Activated T-helper 1 cell treated with Interleukin-2 at 50 U/mL for 16 hours (primary cell): Measurements from ENCODE around the gene SHISAL1.

ENCODE experiments used
- DNase-seq: peaks from one replicate; pipeline ENCODE4 v3.0.0-alpha.2; 2020; ENCODE audit warnings: low read depth

Gene SHISAL1

DNA sequence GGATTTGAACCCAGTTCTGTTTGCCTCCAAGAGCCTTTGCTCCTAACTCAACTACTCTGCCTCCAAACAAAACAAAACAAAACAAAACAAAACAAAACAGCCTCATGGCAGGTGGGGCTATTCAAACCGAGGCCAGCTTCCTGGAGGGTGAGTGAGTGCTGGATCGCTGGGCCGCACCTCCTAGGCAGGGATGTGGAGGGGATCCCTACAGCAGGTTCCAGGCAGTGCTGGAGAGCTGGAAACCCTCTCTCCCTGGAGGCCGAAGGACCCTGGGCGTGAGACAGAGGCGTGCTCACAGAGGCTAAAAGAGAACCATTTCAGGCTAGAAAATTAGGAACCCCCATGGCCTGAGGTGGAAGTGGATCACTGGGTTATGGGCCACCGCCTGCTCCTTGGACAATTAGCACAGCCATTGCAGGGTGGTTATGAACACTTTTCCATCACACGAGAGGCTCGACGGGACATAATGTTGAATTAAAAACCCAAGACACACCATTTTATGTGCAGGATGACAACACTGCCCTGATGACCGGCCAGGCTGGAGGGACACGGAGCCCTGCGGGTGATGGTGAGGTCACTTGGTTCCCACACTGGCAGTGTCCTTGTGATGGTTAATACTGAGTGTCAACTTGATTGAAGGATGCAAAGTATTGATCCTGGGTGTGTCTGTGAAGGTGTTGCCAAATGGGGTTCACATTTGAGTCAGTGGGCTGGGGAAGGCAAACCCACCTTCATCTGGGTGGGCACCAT, 35.2 kb downstream of the SHISAL1 start:
- no peak for DNase-seq

DNA sequence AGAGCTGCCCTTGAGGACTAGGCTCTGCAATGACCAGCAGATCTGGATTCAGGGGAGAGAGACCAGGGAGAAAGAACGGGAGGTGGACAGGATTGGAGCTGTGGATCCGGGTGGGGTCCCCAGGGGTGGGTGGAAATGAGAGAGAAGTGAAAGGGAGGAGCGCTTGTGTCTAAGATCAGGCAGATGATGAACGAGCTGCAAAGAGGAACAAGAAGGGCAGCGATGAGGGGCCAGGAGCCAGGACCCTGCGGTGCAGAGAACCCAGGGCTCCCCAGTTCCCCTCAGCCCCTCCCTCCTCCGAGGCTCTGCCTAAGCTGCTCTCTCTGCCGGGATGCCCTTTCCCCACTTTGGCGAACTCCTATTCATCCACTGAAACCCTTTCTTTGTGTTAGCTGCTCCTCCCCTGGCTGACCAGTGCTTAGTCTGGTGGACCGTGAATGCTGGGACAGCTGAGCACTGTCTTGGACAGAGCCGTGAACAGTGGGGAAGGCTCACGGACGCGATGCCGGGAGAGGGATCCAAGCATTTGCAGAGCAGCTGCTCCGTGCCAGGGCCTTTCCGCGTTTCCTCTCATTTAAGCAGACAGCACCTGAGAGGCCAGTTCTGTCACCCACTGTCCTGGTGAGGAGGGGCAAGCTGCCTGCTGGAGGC, 35.9 kb downstream of the SHISAL1 start:
- DNase-seq, result no peak

DNA sequence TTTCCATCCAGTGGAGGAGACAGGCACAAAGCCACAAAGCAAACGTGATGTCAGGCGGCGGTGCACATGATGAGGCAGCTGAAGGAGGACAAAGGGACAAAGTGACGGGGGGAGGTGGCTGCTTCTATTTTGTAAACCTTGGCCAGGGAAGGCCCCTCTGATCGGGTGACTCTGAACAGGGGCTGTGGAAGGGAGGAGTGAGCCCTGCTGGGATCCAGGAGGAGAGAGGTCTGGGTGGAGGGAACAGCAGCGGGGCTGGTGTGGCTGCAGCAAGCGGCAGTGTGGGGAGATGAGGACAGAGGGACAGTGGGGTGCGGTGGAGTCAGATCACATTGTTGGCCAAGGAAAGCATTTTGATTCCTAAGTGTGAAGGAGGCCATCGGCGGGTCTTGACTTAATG, 36.7 kb downstream of the SHISAL1 start:
- no peak for DNase-seq

DNA sequence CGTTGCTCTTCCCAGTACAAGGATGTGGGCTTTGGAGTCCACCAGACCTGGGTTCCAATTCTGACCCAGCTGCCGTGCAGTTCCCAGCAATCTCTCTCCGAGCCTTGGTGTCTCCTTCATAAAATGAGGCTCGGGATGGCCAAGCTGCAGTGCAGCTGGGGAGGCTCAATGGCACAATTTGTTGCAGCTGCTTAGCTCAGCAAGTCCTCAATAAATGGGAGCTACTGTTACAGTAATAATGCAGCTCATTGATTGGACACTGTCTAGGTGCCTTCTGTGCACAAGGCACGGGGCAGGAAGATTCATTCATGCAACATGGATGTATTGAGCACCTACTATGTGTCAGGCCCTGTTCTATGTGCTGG, 37.1 kb downstream of the SHISAL1 start:
- no peak for DNase-seq

DNA sequence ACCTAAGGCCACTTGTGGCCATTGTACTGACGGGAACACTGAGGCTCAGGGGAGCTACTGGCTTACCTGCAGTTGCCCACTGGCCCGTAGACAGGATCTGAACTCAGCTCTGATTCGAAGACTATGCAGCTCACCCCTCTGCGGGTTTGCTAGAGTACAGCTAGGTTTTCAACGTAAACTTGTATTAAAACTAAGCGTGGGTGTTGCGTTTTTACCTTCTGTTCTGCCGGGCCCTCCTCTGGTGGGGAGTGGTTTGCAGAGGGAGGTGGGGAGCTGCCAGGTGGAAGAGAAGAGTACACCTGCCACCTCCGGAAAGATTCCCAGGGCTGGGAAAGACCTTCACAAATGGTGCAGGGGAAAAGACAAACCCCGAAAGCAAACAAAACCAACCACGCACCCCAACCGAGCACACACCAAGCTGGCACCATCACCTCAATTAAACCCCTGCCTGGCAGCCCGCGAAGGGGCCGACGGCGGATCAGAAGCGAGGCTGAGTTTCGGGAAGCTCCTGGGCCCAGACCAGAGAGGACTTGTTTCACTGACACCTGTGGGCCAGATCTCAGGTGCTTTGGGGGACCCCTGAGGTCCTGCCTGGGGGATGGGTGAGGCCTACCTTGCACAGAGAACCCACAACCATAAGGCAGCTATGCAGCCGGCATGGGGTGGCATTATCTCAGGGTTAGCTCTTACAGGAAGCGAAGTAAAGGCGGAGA, 37.7 kb downstream of the SHISAL1 start:
- no peak for DNase-seq

DNA sequence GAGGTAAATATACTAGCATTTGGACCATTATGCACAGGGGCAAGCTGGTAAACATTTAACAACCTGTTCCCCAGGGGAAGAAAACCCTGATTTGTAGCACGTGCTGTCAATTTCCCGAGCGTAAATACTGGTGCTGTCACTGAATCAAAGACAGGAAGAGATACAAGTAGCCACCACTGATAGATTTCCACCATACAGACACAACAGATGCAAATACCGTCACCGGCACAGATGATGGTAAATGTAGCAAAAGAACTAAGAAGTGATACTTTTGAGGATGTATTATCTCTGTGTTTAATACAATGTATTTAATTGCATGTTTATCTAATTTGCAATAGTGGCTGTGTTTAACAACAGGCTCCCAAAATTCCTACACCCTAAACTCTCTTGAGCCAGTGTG, 39.6 kb downstream of the SHISAL1 start:
- no peak for DNase-seq

DNA sequence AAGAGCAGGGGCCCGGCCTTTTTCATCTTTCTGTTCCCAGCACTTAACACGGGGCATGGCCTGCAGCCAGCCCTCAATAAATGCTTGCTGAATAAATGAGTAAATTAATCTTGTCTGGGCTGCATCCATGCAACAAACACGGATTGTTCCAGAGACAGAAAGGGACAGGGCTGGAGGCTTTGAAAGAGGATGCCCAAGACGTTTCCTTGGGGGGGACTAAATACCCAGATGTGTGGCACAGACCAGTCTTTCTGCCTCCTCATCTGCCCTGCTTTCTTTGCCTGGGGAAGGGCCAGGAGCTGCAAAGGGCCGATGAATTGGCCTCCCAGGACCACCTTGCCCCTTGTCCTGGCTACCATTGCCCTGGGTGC, 40.4 kb downstream of the SHISAL1 start:
- no peak for DNase-seq

DNA sequence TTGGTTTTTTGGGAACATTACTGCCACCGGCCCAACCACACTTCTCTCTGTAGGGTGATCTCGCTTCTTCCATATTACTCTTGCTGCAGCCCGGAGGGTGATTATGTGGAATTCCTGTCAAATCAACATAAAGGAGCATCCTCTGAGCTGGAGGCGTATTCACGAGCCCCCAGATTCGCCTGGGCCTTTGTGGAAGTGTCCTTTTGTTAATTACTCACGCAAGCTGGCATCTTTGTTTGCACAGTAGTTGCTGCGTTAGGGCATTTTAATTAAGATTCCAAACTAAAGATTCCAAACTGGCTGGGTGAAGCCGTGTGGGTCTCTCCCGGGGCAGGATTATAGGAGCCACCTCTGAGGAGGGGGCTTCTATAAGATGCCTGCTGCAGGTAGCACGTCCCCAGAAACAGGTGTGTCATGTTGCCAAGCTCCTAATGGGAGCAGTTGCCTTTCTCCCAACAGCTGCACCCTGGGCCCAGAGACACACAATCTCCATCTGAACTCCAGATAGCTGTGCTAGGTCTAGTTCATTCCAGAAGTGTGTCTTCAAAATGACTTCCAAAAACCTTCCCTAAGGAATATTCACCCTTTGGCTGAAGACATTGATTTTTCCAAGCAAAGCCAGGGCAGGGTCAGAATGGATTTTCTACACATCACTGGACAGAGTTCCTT, 40.9 kb downstream of the SHISAL1 start:
- no peak for DNase-seq

DNA sequence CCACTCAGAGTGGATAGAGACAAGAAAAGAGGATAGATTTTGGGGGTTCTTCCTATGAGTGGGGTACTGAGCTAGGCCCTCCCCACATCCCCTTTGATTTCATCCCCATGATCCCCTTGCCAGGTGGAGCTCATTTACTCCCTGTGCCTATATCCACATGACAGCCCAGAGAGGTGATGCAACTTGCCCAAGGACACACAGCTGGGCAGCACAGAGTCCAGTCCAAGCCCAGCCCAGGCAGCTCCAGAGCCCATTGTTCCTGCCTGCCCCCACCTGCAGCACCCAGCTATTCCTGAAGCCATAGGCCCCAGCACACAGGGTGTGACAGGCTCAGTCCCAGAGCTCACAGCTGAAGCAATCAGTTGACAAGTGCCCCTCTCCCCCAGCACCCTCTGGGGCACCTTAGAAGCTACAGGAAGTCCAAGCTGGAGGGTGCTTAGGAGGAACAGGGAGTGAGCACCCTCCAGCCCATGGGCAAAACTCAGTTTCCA, 41.7 kb downstream of the SHISAL1 start:
- DNase-seq, result no peak

DNA sequence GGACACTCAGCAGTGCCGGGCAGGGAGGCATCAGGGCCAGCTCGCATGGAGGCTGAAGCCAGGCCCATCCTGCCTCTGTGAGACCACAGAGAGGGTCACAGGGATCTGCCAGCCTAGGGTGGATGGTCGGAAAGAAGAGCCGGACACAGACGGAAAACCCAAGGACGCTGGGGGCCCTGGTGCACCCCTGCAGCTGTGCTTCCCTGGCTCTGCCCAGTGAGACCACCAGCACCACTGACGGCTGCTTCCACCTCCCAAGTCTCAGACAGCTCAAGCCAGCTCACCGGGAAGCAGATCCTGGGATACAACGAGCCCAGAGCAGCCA, 42.2 kb downstream of the SHISAL1 start:
- DNase-seq, result no peak

DNA sequence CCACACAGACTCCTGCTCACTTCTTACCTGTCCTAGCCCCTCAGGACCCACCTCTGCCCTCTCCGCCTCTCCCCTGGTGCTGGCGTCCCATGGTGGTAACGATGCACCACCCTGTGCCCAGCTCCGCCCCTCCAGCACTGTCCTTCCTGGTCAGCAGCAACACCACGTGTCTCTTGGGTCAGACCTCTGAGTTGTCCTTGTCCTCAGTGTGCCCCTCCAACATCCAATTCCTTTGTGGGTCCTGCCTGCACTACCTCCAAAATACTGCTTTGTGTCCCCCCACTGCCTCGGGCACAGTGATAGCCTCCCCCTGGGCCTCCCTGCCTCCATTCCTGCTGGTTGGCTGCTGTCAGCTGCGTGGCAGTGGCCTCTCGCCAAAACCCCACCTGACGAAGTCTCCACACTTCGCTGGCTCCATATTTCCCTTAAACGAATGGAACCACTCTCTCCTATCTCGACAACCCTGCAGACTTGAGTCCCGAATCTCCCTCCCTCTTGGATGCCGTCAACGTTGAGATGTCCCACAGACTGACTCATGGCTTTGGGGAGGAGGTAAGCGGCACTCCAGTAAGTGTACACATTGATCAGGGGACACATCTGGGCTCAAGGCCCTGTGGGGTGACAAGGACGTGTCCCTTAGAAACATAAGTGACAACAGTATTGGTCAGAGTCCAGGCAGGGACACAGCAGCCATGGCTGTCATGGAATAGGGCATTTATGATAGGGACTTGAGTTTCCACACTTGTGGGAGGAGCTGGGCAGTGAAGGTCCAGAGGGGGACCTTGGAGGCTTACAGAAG, 42.8 kb downstream of the SHISAL1 start:
- DNase-seq, result no peak

DNA sequence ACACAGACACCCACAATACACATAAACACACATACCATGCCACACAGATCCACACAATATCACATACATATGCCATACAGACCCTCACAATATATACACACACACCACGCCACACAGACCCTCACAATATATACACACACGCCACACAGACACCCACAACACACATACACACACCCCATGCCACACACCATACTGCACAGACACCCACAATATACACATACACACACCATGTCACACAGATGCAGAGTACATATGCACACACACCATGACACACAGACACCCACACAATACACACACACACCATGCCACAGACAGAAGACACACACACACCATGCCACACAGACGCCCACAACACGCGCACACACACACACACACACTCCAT, 43.6 kb downstream of the SHISAL1 start:
- no peak for DNase-seq

DNA sequence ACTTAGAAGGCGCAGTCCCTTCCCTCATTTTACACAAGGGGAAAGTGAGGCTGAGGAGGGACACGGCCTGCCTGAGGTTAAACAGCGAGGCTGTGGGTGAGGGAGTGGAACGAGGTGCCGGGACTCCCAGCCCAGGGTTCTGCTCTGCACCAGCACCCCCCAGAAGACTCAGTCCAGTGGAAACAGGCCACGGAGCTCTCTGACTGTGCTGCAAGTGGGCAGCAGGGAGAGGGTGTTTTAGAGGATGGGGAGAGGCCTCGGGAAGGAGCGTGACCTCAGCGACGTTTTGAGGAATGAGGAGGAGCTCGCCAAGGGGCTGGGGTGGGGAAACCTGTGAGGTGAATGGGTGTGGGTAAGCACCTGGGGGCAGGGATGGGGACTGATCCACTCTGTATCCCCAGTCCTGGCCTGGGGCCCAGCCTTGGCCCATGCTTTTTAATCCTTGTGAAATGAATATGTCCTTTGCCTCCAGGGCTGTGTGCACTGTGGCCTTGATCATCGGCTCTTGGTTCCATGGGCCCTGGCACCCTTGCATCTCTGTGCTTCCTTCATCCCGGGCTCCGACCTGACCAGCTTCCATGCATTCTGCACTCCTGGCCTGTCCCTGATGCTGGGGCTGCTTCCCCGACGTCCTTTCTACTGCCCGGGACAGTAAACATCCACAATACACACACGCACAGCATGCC, 44.2 kb downstream of the SHISAL1 start:
- DNase-seq, result no peak

DNA sequence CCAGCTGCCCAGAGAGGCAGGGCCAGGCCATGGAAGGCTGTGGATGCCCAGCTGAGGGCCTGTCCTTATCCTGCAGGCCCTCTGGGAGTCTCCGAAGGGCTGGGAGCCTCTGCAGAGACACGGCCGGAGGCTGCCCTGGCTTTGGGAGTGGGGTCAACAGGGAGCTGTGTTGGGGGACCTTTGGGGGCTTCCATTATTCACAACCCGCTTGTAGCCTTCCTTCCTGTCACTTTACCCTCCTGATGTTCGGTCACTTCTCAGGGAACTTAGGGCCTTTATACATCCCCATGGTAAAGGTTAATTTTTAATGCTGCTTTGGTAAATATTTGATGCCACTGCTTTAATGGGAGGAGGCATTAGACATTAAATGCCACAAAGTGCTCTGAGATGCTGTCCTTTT, 44.9 kb downstream of the SHISAL1 start:
- DNase-seq, result no peak

DNA sequence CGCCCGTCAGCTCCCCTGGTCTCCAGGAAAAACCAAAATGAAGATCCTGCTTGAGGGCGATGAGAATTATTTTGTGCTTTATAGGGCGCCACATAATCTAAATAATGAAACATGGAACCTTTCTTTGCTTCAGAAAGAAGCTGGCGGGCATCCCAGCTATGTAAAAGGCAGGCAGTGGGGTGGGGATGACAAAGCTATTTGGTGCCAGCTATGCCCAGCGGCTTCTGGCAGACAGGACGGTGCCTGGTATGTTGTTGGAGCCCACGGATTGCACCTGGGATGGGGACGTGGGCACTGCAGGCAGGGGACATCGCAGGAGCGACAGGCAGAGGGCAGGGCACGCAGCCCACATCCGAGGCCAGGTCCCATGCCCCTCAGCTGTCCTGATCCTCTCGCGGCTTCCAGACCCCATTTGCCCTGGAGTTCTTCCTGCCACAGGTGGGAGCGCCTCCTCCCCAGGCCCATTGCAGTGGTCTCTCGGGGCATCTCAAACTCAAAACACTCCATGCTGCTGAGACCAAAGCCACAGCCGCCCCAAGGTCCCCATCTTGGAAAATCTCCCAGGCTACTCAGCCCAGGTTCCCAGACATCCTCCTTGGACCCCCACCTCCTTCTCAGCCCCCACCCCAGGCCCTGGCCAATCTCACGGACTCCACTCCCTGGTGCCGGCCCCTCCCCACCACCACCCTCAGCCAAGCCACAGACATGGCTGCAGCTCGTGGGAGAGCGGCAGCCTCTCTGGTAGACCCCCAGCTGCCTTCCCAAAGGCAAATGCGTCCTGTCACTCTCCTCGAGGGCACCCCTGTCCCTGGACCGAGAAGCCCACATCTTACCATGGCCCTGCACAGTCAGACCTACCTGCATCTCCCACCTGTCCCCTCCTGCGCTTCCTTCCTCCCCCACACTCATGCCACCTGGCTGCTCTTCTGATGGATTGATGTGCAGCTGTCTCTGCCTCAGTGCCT, 45.7 kb downstream of the SHISAL1 start:
- no peak for DNase-seq

DNA sequence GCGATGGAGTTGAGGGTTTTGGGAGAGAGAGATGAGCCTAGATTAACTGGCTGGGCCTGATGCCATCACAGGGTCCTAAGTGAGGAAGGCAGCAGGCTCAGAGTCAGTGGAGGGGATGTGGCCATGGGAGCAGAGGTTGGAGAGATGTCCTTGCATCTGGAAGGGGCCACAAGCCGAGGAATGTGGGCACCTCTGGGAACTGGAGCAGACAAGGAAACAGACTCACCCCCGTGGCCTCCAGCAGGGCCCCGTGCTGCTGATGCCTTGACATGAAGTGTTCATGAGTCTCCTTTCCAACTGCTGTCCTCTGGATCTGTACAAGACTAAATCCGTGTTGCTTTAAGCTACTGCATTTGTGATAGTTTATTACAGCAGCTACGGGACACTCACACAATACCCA, 49.2 kb downstream of the SHISAL1 start:
- no peak for DNase-seq

DNA sequence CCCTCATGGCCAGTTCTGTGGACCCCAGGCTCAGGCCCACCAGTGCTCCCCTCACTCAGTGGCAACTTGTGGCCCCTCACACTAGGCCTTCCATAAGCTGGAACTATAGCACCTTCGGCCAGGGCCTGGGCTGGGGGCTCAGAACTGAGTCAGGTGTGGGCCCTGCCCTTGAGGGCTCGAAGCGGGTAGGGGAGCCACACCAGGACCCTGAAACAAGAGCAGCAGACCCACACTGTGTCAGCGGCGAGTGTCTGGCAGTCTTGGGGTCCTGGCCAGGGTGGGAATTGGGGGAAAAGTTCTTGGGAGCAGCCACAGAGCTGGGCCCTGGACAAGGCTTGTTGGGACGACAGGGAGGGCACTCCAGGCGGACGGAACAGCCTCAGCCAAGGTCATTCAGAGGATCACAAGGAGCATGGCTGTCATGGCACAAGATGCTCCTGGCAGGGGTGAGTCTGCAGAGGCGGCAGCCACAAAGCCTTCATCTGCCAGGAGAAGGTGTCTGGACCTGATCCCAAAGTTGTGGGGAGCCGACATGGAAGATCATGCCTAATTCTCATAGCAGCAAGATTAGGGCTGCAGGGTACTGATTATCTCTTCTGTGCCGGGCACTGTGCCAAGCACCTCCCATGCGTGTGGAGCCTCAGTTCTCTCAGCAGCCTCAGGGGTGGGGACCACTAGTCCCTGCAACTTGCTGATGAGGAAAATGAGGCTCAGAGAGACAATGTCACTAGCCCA, 50.7 kb downstream of the SHISAL1 start:
- no peak for DNase-seq

DNA sequence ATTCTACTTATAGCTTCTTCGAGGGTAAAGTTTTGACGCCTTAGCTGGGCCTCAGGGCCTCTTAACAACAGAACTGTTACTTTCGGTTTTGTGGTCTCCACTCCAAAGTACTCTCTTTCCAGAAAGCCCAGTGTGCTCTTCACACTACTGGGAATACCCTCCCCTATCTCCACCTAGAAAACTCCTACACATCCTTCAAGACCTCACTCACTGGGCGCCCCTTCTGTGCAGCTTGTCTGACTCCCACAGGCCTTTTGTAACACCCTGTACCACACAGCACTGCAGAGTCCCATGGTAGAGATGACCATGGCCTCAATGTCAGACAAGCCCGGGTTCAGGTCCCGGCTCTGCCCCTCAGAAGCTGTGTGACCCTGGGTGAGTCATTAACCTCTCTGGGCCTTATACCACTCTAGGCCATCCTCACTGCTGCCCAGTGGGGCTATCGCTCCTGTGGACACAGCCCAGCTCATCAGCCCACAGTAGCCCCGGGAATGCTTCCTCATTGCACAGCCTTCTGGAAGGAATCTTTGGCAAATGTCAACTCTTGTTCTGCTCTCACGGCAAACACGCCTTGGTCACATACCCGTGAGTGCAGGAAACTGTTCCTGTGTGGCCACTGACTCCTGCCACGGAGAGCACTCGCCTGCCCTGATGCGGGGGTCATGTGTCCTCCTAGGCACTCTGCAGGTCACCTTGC, 51.4 kb downstream of the SHISAL1 start:
- DNase-seq, result no peak
